ENCODE results near the gene FSTL1.

FSTL1 gene

GRCh38 chr3:120473896-120474675 lies 23.3 kb upstream of the FSTL1 start:
- FAIRE-seq = no peak
- no peak for TF ChIP-seq CTCF (IDR thresholded peaks at IDR 0.05; ENCODE audit: insufficient read depth, missing control alignments)
- DNase-seq (ENCODE audit: insufficient read length, low spot score) = no peak

GRCh38 chr3:120473389-120473788 lies 22.6 kb upstream of the FSTL1 start:
- FAIRE-seq (no peak), DNase-seq (ENCODE audit: insufficient read length, low spot score) (no peak)
- no peak for TF ChIP-seq CTCF (IDR thresholded peaks at IDR 0.05; ENCODE audit: insufficient read depth, missing control alignments)

GRCh38 chr3:120472121-120472844 lies 21.5 kb upstream of the FSTL1 start:
- no peak for FAIRE-seq
- DNase-seq (ENCODE audit: insufficient read length, low spot score) = no peak
- TF ChIP-seq CTCF (IDR thresholded peaks at IDR 0.05; ENCODE audit: insufficient read depth, missing control alignments) = no peak

- FAIRE-seq (no peak), DNase-seq (ENCODE audit: insufficient read length, low spot score) (no peak)
- TF ChIP-seq CTCF (IDR thresholded peaks at IDR 0.05; ENCODE audit: insufficient read depth, missing control alignments) = no peak
Observed at GRCh38 chr3:120471643-120472042, 20.9 kb upstream of the FSTL1 start.

- no peak for FAIRE-seq
- DNase-seq (ENCODE audit: insufficient read length, low spot score) = no peak
- no peak for TF ChIP-seq CTCF (IDR thresholded peaks at IDR 0.05; ENCODE audit: insufficient read depth, missing control alignments)
Observed at GRCh38 chr3:120470870-120471269, 20.1 kb upstream of the FSTL1 start.

- no peak for TF ChIP-seq CTCF (IDR thresholded peaks at IDR 0.05; ENCODE audit: insufficient read depth, missing control alignments)
- FAIRE-seq = no peak
- DNase-seq (ENCODE audit: insufficient read length, low spot score) = no peak
Observed at GRCh38 chr3:120469882-120470301, 19.1 kb upstream of the FSTL1 start.

- DNase-seq (ENCODE audit: insufficient read length, low spot score) = no peak
- no peak for FAIRE-seq
- TF ChIP-seq CTCF (IDR thresholded peaks at IDR 0.05; ENCODE audit: insufficient read depth, missing control alignments) = no peak
Observed at GRCh38 chr3:120469440-120469839, 18.6 kb upstream of the FSTL1 start.

Data from D721Med (cell line).